Heart left ventricle (tissue), 16 donors: Measurements from ENCODE around the gene SMG7. TPM values are rescaled to one million over a fixed set of nuclear protein-coding genes. Genes with fewer than 3 reads are reported as not detected.

Source experiments
- ATAC-seq, 4 donors: fragments of 200-7000 bp; cut with Tn5 transposase; one replicate each; pipeline ENCODE4 v1.9.1; 2020 to 2022; ENCODE audit warnings: moderate library complexity in 4 of 4, mild to moderate bottlenecking in 3 of 4, moderate number of reproducible peaks in 1 of 4
- DNase-seq, 5 donors: peaks; one replicate each; pipeline ENCODE4 v3.0.0-alpha.2; 2020
- H3K27ac ChIP-seq, 12 donors: fragments of 200-600 bp; sonication (generic) in 4 of 12; one replicate each; pipeline versions ENCODE4 v1.5.0 to v1.8.0; 2016 to 2022; ENCODE audit warnings: mild to moderate bottlenecking in 2 of 12
- H3K27me3 ChIP-seq, 9 donors: fragments of 200-600 bp; sonication (generic) in 2 of 9; one replicate each; pipeline versions ENCODE4 v1.5.1 to v1.8.0; 2016 to 2022; ENCODE audit warnings: mild to moderate bottlenecking in 3 of 9
- H3K36me3 ChIP-seq, 9 donors: fragments of 200-600 bp; sonication (generic) in 2 of 9; one replicate each; pipeline versions ENCODE4 v1.5.0 to v1.8.0; 2018 to 2022; ENCODE audit warnings: mild to moderate bottlenecking in 2 of 9
- H3K4me1 ChIP-seq, 12 donors: fragments of 200-600 bp; sonication (generic) in 4 of 12; one replicate each; pipeline versions ENCODE4 v1.5.0 to v1.8.0; 2016 to 2022; ENCODE audit warnings: mild to moderate bottlenecking in 3 of 12
- H3K4me3 ChIP-seq, 12 donors: fragments of 200-600 bp; sonication (generic) in 4 of 12; one replicate each; pipeline versions ENCODE4 v1.5.0 to v1.8.0; 2017 to 2022; ENCODE audit warnings: mild to moderate bottlenecking in 9 of 12, moderate library complexity in 4 of 12
- H3K9me3 ChIP-seq, 12 donors: fragments of 200-600 bp; sonication (generic) in 4 of 12; one replicate each; pipeline versions ENCODE4 v1.5.0 to v1.8.0; 2016 to 2022; ENCODE audit warnings: mild to moderate bottlenecking in 1 of 12
- CTCF ChIP-seq, 12 donors: fragments of 200-600 bp; sonication (generic) in 4 of 12; IDR thresholded peaks; one replicate each; pipeline versions ENCODE4 v1.5.0 to v1.8.0; 2018 to 2022; ENCODE audit warnings: antibody characterized with exemption in 12 of 12, mild to moderate bottlenecking in 5 of 12
- POLR2A ChIP-seq, 2 donors: fragments of 450-650 bp; IDR thresholded peaks; one replicate each; pipeline ENCODE4 v1.6.1; 2017; ENCODE audit warnings: antibody characterized with exemption in 2 of 2, mild to moderate bottlenecking in 2 of 2, moderate library complexity in 2 of 2
- WGBS, 4 donors: extraction: QIAGEN DNeasy Blood & Tissue Kit in 2 of 4; methylation state at CpG; one replicate each; pipeline versions ENCODE4 v1.1.5 to v1.1.7; 2013 to 2018; 5-methylcytosine and 5-hydroxymethylcytosine counted together
- intact Hi-C, 10 donors: fragments of 100-400 bp; cut with DNase I; formaldehyde crosslinking; loops; one replicate each; pipeline versions ENCODE4 v1.11.1 to v1.14.2; 2022
- polyA plus RNA-seq, 2 donors: library from polyadenylated mRNA; stranded (reverse); fragments of 200-250 nt; gene quantifications; one replicate each; pipeline ENCODE4 v1.2.3, GENCODE V29; 2013
- total RNA-seq, 9 donors: library from RNA; depleted of rRNA in 2 of 9; stranded (reverse); fragments of >200 nt in 2 of 9; fragmentation: NEBNext Ultra II Directional in 3 of 9; extraction: Animal tissue kit (Norgen Biotek cat#: 25700) in 3 of 9; gene quantifications; one replicate each; pipeline versions ENCODE4 v1.1.0 to v1.2.4, GENCODE V29; 2016 to 2023
- donor health status: ischemic (EF 13 %, LVEDD 7.1; RV severe dilation, severe dysfunction).
- donor health status: healthy with polysubstance abuse.
- donor health status: DM: no; HTN: yes; CAD: no.
- donor health status: DM: no; HTN: no; CAD: no.
- donor health status: ischemic (EF 25% LVEDD 6.9; RV normal size, moderate dysfunction).
- donor health status: ischemic (EF 25% LVEDD 5.7; RV mildly dilated, moderate dysfunction).
- donor health status: healthy.
- donor health status: DM: yes; HTN: yes; CAD: no.
- donor health status: ischemic (EF 35%, LVEDD 5.7; RV mildly dilated, moderate dysfunction).
- donor health status: nonischemic (EF 11% LVEDD 7.7; RV severe dilation, severe dysfunction).
- donor health status: DM: yes; HTN: yes; CAD: no.
- donor health status: PGD.
- donor health status: ischemic (EF 29% LVEDD 5.4; RV normal size, mild dysfunction).
- donor health status: nonischemic (EF 23%, LVEDD 6.1; RV moderate dilation, normal function).

Gene SMG7
- total and polyA plus RNA-seq, 11 donors: 15.3 to 55.0 (median 38.3) TPM

GRCh38 chr1:183583466-183583865, 111.2 kb downstream of the SMG7 start:
- intact Hi-C loops: no loop called here
- Histone ChIP-seq H3K36me3 (peaks cover 0 to 15% (median 0%) of the 10 kb centered on the region in 9 donors), H3K4me3 (peak overlapping the region in 1 of 12 donors; percentile 1), H3K4me1 (peaks cover 0 to 76% (median 10%) of the 10 kb centered on the region in 12 donors), H3K9me3 (no peaks in the 10 kb centered on the region), H3K27me3 (no peaks in the 10 kb centered on the region), H3K27ac (peak overlapping the region in 2 of 12 donors; percentile 17 to 65)
- WGBS, 4 donors: 84 to 89% (median 87%) methylated on average over 6 of the region's 6 CpGs
- TF ChIP-seq POLR2A (IDR thresholded peaks at IDR 0.05) (no peak), CTCF (IDR thresholded peaks at IDR 0.05) (no peak)
- DNase-seq (peak in 1 of 5 donors; percentile 47), ATAC-seq (peak in 3 of 4 donors; percentile 19 to 60 (median 50))

- ATAC-seq (no peak), DNase-seq (no peak)
- no peaks in the 10 kb centered on the region for H3K27me3 ChIP-seq
- TF ChIP-seq POLR2A (IDR thresholded peaks at IDR 0.05): no peak
- TF ChIP-seq CTCF (IDR thresholded peaks at IDR 0.05): no peak
- peaks cover 0 to 11% (median 0%) of the 10 kb centered on the region in 9 donors for H3K36me3 ChIP-seq
- H3K4me3 ChIP-seq: peak overlapping the region in 1 of 12 donors; percentile 1
- peak overlapping the region in 3 of 12 donors; percentile 17 to 65 (median 24) for H3K27ac ChIP-seq
- intact Hi-C loops: no loop called here
- H3K9me3 ChIP-seq: no peaks in the 10 kb centered on the region
- 71 to 81% (median 75%) methylated on average over 5 of the region's 5 CpGs for WGBS, 4 donors
- peaks cover 0 to 69% (median 6%) of the 10 kb centered on the region in 12 donors for H3K4me1 ChIP-seq
These were observed 111.8 kb downstream of the SMG7 start for GRCh38 chr1:183584147-183584546.

GRCh38 chr1:183585038-183585437, 112.7 kb downstream of the SMG7 start:
- Histone ChIP-seq H3K27ac (peak overlapping the region in 2 of 12 donors; percentile 24 to 65), H3K4me3 (no peak overlapping the region), H3K27me3 (no peaks in the 10 kb centered on the region), H3K36me3 (peaks cover 0 to 11% (median 0%) of the 10 kb centered on the region in 9 donors), H3K4me1 (peaks cover 0 to 62% (median 4%) of the 10 kb centered on the region in 12 donors), H3K9me3 (no peaks in the 10 kb centered on the region)
- no peak for TF ChIP-seq POLR2A (IDR thresholded peaks at IDR 0.05)
- no peak for TF ChIP-seq CTCF (IDR thresholded peaks at IDR 0.05)
- intact Hi-C loops: no loop called here
- ATAC-seq (no peak), DNase-seq (no peak)
- 87 to 91% (median 89%) methylated on average over 6 of the region's 6 CpGs for WGBS, 4 donors

- peak overlapping the region in 1 of 12 donors; percentile 63 for H3K4me3 ChIP-seq
- WGBS, 4 donors: 91 to 100% (median 95%) methylated on average over 1 of the region's 1 CpG
- H3K4me1 ChIP-seq: peaks cover 0 to 60% (median 1%) of the 10 kb centered on the region in 12 donors
- intact Hi-C loops: no loop called here
- no peak for ATAC-seq
- H3K36me3 ChIP-seq: peaks cover 0 to 11% (median 0%) of the 10 kb centered on the region in 9 donors
- peak overlapping the region in 1 of 12 donors; percentile 94 for H3K27ac ChIP-seq
- DNase-seq: no peak
- no peak for TF ChIP-seq CTCF (IDR thresholded peaks at IDR 0.05)
- no peak for TF ChIP-seq POLR2A (IDR thresholded peaks at IDR 0.05)
- no peaks in the 10 kb centered on the region for H3K9me3 ChIP-seq
- H3K27me3 ChIP-seq: no peaks in the 10 kb centered on the region
These were observed 114.2 kb downstream of the SMG7 start for GRCh38 chr1:183586455-183586854.
